Left ventricle myocardium inferior (tissue), 1 donor: Measurements from ENCODE around the gene NR1H3. TPM values are rescaled to one million over a fixed set of nuclear protein-coding genes. Genes with fewer than 3 reads are reported as not detected.
A peak's percentile ranks its signal among the peaks of the same experiment; 100 is the strongest.

Experiments used
- DNase-seq: peaks from one replicate; pipeline ENCODE4 v3.0.0-alpha.2; 2020
- H3K27ac ChIP-seq: fragments of 200-600 bp; replicated peaks from 2 replicates; pipeline ENCODE4 v1.8.0; 2021
- H3K27me3 ChIP-seq: fragments of 200-600 bp; 2 replicates; pipeline ENCODE4 v1.8.0; 2021; ENCODE audit warnings: low read depth
- H3K36me3 ChIP-seq: fragments of 200-600 bp; 2 replicates; pipeline ENCODE4 v1.8.0; 2021
- H3K4me1 ChIP-seq: fragments of 200-600 bp; 2 replicates; pipeline ENCODE4 v1.8.0; 2021
- H3K4me3 ChIP-seq: fragments of 200-600 bp; 2 replicates; pipeline ENCODE4 v1.8.0; 2021; ENCODE audit warnings: mild to moderate bottlenecking, moderate library complexity
- H3K9me3 ChIP-seq: fragments of 200-600 bp; replicated peaks from 2 replicates; pipeline ENCODE4 v1.8.0; 2021
- CTCF ChIP-seq: fragments of 200-600 bp; IDR thresholded peaks from 2 replicates; pipeline ENCODE4 v1.8.0; 2021; ENCODE audit warnings: antibody characterized with exemption, mild to moderate bottlenecking, borderline replicate concordance
- intact Hi-C: fragments of 100-400 bp; cut with micrococcal nuclease; formaldehyde crosslinking; loops from one replicate; pipeline ENCODE4 v1.11.0; 2022
- total RNA-seq: library from RNA; stranded (reverse); fragmentation: NEBNext Ultra II Directional; extraction: Animal tissue kit (Norgen Biotek cat#: 25700); gene quantifications from one replicate; pipeline ENCODE4 v1.2.1, GENCODE V29; 2021
- donor health status: DM: no; HTN: yes; CAD: no; lungs with severe emphysema.

Gene NR1H3
- total RNA-seq, 1 donor from 2014 or later: 11.7 TPM

- H3K4me3 ChIP-seq: no peak overlapping the region
- peaks cover 68% of the 10 kb centered on the region for H3K4me1 ChIP-seq
- H3K9me3 ChIP-seq: no peaks in the 10 kb centered on the region
- DNase-seq: no peak
- no peaks in the 10 kb centered on the region for H3K27me3 ChIP-seq
- no peak overlapping the region for H3K27ac ChIP-seq
- H3K36me3 ChIP-seq: peaks cover 100% of the 10 kb centered on the region
- intact Hi-C loops: no loop called here
- TF ChIP-seq CTCF: no peak
These were observed 26.4 kb downstream of the NR1H3 start for GRCh38 chr11:47284151-47284550.

GRCh38 chr11:47285969-47286770 is 28.4 kb downstream of the NR1H3 start:
- Histone ChIP-seq H3K27ac (peak overlapping the region; percentile 93), H3K36me3 (peaks cover 100% of the 10 kb centered on the region), H3K4me3 (no peak overlapping the region), H3K9me3 (no peaks in the 10 kb centered on the region), H3K27me3 (no peaks in the 10 kb centered on the region), H3K4me1 (peaks cover 54% of the 10 kb centered on the region)
- no peak for DNase-seq
- intact Hi-C loops: no loop called here
- no peak for TF ChIP-seq CTCF

GRCh38 chr11:47288066-47288465 is 30.3 kb downstream of the NR1H3 start:
- Histone ChIP-seq H3K27me3 (no peaks in the 10 kb centered on the region), H3K4me1 (peaks cover 51% of the 10 kb centered on the region), H3K4me3 (no peak overlapping the region), H3K9me3 (no peaks in the 10 kb centered on the region), H3K27ac (peak overlapping the region; percentile 93), H3K36me3 (peaks cover 100% of the 10 kb centered on the region)
- TF ChIP-seq CTCF: no peak
- DNase-seq: no peak
- intact Hi-C loops: no loop called here

- Histone ChIP-seq H3K27me3 (no peaks in the 10 kb centered on the region), H3K4me3 (no peak overlapping the region), H3K4me1 (peaks cover 46% of the 10 kb centered on the region), H3K27ac (no peak overlapping the region), H3K9me3 (no peaks in the 10 kb centered on the region), H3K36me3 (peaks cover 100% of the 10 kb centered on the region)
- no peak for TF ChIP-seq CTCF
- DNase-seq: no peak
- intact Hi-C loops: no loop called here
These were observed 32.1 kb downstream of the NR1H3 start for GRCh38 chr11:47289856-47290255.

GRCh38 chr11:47295385-47295784 is 37.6 kb downstream of the NR1H3 start:
- intact Hi-C loops: no loop called here

More at GRCh38 chr11:47295385-47295784, 37.6 kb downstream of the NR1H3 start:
- Histone ChIP-seq H3K9me3 (peaks cover 25% of the 10 kb centered on the region), H3K4me3 (no peak overlapping the region), H3K27ac (no peak overlapping the region), H3K4me1 (no peaks in the 10 kb centered on the region), H3K36me3 (peaks cover 100% of the 10 kb centered on the region), H3K27me3 (no peaks in the 10 kb centered on the region)
- no peak for TF ChIP-seq CTCF
- no peak for DNase-seq
